HG02610 (cell line): ENCODE results near the gene COX19.

Experiments
- ATAC-seq: cut with Tn5 transposase; IDR thresholded peaks from one replicate; pipeline ENCODE4 v1.9.1; 2021; ENCODE audit warnings: mild to moderate bottlenecking, moderate library complexity; ENCODE audit not compliant: unreplicated experiment

COX19 gene

GRCh38 chr7:992709-993607, 17.6 kb upstream of the COX19 start:
- peak; percentile 73 for ATAC-seq

- no peak for ATAC-seq
Observed at GRCh38 chr7:991729-992656, 16.6 kb upstream of the COX19 start.

GRCh38 chr7:990933-991728, 15.8 kb upstream of the COX19 start:
- no peak for ATAC-seq

GRCh38 chr7:990352-990932, 15.1 kb upstream of the COX19 start:
- no peak for ATAC-seq

GRCh38 chr7:988963-989529, 13.7 kb upstream of the COX19 start:
- no peak for ATAC-seq

GRCh38 chr7:988426-988911, 13.1 kb upstream of the COX19 start:
- ATAC-seq: no peak

GRCh38 chr7:987909-988308, 12.6 kb upstream of the COX19 start:
- ATAC-seq: no peak

- ATAC-seq: no peak
Observed at GRCh38 chr7:986766-987751, 11.7 kb upstream of the COX19 start.

GRCh38 chr7:985915-986741, 10.8 kb upstream of the COX19 start:
- no peak for ATAC-seq

- ATAC-seq: no peak
Observed at GRCh38 chr7:985127-985416, 9.7 kb upstream of the COX19 start.

- ATAC-seq: no peak
Observed at GRCh38 chr7:984361-985126, 9.2 kb upstream of the COX19 start.

GRCh38 chr7:983616-984071, 8.3 kb upstream of the COX19 start:
- no peak for ATAC-seq

- no peak for ATAC-seq
Observed at GRCh38 chr7:983004-983615, 7.8 kb upstream of the COX19 start, which contains the start of gene CYP2W1. CYP2W1 (plus strand) TSS chr7:983181; CDS start chr7:983212, 31 bp downstream.

GRCh38 chr7:982511-983003, 7.2 kb upstream of the COX19 start:
- no peak for ATAC-seq

GRCh38 chr7:981793-982510, 6.6 kb upstream of the COX19 start:
- ATAC-seq: no peak
